ENCODE results near the gene TMEM202.
"Not testable (repeated sequence)": the region's sequence is repeated elsewhere in the genome, so short reads cannot be mapped to it uniquely, and the experiment has no call there.

The TMEM202 gene

DNA sequence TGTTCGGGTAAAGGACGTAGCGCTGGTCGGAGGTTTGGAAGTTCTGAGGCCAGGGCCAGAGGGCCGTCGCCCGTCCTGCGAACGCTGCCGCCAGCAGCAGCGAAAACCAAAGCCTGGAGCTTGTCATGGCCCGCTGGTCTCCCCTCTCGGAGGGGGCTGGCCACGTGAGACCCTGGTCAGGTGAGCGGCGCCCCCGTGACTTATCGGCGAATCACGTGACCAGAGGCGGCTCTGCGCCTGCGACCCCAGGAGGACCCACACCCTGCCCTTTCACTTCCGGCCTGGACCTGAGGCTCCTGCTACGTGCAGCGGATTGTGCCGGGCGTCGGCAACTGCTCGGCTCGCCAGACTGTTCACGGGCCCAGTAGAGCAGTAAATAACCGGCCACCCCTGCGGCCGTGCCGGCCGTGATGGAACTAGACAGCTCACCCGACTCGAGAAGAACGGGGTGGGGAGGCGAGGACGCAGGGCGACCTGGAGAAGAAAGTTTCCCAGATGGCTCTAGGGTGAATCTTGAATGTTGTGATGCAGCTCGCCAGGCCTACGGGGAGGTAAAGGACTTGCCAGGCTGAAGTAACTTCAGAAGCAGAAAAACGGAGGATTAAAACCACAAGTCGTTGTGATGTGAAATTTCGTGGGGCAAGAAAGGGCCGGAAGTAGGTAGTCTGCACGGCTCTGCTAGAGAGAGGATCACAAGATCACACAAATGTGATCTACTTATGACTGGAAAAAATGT, 22.1 kb upstream of the TMEM202 start, which contains the start of gene HEXA:
Gene HEXA, minus strand, starts transcription at position 169 of the 736 bp plus-strand sequence. Its CDS starts 42 bp downstream, at position 127.
- peak; percentile 81 for DNase-seq (ENCODE audit: low read depth)
- peak within 1 kb of the TSS; percentile 97 for H3K4me3 ChIP-seq (ENCODE audit: control insufficient read depth, low read depth, low read length)
- TF ChIP-seq, protein P1, sequence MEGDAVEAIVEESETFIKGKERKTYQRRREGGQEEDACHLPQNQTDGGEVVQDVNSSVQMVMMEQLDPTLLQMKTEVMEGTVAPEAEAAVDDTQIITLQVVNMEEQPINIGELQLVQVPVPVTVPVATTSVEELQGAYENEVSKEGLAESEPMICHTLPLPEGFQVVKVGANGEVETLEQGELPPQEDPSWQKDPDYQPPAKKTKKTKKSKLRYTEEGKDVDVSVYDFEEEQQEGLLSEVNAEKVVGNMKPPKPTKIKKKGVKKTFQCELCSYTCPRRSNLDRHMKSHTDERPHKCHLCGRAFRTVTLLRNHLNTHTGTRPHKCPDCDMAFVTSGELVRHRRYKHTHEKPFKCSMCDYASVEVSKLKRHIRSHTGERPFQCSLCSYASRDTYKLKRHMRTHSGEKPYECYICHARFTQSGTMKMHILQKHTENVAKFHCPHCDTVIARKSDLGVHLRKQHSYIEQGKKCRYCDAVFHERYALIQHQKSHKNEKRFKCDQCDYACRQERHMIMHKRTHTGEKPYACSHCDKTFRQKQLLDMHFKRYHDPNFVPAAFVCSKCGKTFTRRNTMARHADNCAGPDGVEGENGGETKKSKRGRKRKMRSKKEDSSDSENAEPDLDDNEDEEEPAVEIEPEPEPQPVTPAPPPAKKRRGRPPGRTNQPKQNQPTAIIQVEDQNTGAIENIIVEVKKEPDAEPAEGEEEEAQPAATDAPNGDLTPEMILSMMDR (IDR thresholded peaks at IDR 0.05; ENCODE audit: control insufficient read depth, insufficient read depth, low read depth, low read length, missing control alignments), result no peak

DNA sequence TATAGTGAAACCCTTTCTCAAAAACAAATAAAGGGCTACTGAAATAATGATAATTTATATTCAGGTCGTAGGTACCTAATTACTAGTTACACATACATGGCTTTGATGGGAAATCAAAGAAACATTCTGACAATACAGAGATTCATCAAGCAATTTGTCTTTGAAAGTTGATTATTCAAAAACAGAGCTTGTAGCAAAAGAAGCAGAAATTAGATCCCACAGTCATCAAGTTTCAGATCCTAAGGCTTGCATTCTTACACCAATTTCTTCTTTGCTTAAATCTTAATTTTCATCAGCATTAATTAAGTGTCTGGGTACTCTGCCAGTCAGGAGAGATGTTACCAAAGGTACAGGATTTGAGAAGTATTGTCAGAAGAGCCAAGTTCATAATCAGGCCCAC, 20.8 kb upstream of the TMEM202 start:
- no peak for DNase-seq (ENCODE audit: low read depth)
- TF ChIP-seq, protein P1 (IDR thresholded peaks at IDR 0.05; ENCODE audit: control insufficient read depth, insufficient read depth, low read depth, low read length, missing control alignments), result no peak
- H3K4me3 ChIP-seq (ENCODE audit: control insufficient read depth, low read depth, low read length), result no peak overlapping the region

DNA sequence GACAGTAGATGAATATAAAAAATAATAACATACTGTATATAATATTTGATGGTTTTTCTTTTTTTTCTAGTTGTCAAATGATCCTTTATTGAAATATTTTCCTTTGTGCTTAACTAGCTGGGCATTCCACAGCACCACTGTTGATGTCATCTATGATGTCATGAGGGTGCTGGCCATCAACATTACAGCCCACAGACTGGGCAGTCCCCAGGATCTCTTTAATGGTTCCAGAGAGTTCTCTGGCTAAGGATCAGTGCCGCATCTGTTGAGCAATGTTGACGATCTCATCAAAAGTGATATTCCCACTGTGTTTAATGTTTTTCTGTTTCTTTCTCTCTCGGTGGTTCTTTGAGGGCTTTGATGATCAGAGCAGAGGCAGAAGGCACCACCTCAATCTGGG, 19.0 kb upstream of the TMEM202 start:
- DNase-seq (ENCODE audit: low read depth), result not testable (repeated sequence)

DNA sequence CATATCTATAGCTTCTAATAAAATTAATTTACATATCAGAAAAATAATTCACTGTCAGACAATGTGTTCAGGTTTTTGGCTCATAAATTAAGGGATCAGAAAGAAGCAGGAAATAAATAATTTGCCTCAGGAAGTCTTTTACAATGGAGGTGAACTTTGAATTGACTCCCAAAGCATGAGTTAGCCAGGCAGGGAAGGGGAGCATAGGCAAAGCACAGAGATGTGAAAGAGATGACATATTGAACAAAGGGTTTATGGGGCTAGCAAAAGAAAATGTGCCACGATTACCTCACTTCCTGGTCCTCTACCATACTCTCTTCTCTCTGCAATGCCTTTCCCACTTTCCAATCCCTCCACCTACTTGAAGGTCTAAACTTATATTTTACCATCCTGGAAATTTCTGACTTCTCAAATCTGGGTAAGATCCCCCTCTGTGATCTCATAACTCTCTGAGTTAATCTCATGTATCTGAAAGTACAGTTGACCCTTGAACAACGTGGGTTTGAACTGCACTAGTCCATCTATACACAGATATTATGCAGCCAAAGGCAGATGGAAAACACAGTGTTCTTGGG, 18.2 kb upstream of the TMEM202 start:
- no peak for DNase-seq (ENCODE audit: low read depth)
- no peak overlapping the region for H3K4me3 ChIP-seq (ENCODE audit: control insufficient read depth, low read depth, low read length)
- TF ChIP-seq, protein P1 (IDR thresholded peaks at IDR 0.05; ENCODE audit: control insufficient read depth, insufficient read depth, low read depth, low read length, missing control alignments), result no peak

More for the DNA sequence above, 19.0 kb upstream of the TMEM202 start:
- not testable (repeated sequence) for H3K4me3 ChIP-seq (ENCODE audit: control insufficient read depth, low read depth, low read length)

DNA sequence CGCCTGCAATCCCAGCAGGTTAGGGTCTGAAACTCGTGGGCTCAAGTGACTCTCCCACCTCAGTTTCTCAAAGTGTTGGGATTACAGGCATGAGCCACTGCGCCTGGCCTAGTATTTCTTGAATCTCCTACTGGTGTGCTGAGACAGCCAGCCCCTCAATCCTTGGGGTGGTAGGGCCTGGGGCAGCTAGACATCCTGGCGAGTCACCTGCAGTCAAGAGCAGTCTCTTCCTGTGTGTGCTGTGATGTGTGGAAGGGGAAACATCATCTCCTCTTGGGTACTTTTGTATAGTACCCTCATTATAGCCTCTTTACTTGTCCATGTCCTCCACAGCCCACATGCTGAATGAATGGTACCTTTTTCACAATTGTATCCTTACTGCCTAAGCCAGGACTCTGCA, 17.4 kb upstream of the TMEM202 start:
- DNase-seq (ENCODE audit: low read depth), result no peak
- TF ChIP-seq, protein P1 (IDR thresholded peaks at IDR 0.05; ENCODE audit: control insufficient read depth, insufficient read depth, low read depth, low read length, missing control alignments), result no peak
- H3K4me3 ChIP-seq (ENCODE audit: control insufficient read depth, low read depth, low read length), result no peak overlapping the region

DNA sequence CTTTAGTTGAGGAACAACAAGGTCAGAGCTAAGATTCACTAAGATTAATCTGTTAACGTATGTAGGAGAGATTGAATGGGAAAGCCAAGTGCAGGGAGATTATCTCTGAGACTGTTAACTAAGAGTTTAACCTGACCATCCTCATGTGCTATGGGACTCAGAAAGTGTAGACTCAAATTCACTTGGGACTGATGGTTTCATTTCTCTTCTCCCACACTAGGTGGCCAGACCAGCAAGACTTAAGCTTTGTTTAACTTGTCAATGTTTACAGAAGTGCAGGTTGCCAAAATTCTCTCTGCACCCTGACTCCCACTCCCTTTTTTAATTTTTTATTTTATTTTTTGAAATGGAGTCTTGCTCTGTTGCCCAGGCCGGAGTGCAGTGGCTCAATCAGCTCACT, 16.0 kb upstream of the TMEM202 start:
- no peak for DNase-seq (ENCODE audit: low read depth)
- no peak overlapping the region for H3K4me3 ChIP-seq (ENCODE audit: control insufficient read depth, low read depth, low read length)
- TF ChIP-seq, protein P1 (IDR thresholded peaks at IDR 0.05; ENCODE audit: control insufficient read depth, insufficient read depth, low read depth, low read length, missing control alignments), result peak; percentile 36

DNA sequence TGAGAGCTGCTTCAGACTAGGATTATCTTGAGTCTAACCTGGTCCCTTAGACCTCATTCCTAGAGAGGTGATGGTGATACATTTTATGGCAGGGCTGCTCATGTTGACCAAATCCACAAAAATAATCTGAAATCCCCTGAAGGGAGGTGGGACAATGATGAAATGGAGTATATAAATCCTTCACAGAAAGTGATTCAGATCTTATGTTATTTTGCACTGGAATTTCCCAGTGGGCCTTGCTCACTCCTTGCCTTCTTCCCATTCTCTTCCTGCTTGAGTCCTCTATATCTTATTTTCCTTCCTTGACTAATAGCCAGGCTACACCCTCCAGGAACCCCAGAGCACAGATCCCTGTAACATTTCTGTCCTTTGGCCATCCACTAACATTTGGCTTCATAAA, 10.4 kb upstream of the TMEM202 start:
- no peak for DNase-seq (ENCODE audit: low read depth)

More for the DNA sequence above, 10.4 kb upstream of the TMEM202 start:
- H3K4me3 ChIP-seq (ENCODE audit: control insufficient read depth, low read depth, low read length), result no peak overlapping the region
- TF ChIP-seq, protein P1 (IDR thresholded peaks at IDR 0.05; ENCODE audit: control insufficient read depth, insufficient read depth, low read depth, low read length, missing control alignments), result no peak

Measured in AG09309 (cell line).